Inflammatory macrophage treated with lipopolysaccharide for 4 hours (primary cell): ENCODE data around the gene BCL6B.
"Not testable (repeated sequence)": the region's sequence is repeated elsewhere in the genome, so short reads cannot be mapped to it uniquely, and the experiment has no call there.

Experiments used
- DNase-seq: peaks from one replicate; pipeline ENCODE4 v3.0.0-alpha.2; 2020

Gene BCL6B

DNA sequence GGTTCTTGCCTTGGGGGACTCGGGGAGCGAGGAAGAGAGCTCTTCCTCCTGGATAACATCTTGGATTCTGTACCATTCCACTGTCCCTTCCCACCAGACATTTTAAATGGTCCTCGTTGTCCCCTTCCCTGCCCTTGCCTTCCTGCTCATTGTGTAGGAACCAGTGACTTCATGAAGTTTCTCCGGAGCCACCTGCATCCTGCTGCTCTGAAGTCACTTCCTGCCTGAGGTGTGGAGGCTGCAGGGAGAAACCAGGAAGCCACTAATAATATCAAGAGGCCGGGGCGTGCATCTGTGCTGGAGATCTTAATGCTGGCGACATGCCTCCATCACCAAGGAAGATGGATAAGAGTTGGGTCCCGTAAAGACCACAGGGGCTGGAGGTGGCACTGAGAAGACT is 6.8 kb downstream of the BCL6B start:
- peak; percentile 50 for DNase-seq

DNA sequence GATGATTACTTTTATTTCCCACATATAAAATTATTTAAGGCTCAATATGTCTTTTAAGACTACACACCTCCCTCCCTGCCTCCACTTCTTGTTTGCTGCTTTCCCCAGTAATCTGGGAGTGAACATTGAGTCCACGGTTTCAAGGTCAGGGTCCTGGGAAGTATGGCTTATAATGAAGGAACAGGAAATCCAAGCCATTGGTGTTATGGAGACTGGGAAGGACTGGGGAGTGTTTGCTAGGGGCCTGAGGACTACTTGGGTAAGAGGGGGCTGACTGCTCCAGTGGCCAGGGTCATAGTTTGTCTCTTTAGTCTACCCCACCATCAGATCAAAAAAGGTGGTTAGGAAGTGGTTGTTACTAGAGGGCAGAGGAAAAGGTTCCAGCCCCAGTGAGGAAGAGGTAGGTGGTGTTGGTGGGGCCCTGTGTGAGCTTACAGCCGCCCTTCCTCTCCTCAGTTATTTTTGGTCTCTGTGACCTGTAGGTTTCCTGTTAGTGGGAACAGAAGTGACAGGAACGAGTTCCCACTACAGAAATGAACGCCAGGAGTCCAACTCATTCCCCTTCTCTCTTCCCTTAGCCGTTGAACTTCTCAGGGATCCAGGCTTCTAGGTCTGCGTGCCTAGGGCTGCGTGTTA is 12.2 kb downstream of the BCL6B start:
- no peak for DNase-seq

DNA sequence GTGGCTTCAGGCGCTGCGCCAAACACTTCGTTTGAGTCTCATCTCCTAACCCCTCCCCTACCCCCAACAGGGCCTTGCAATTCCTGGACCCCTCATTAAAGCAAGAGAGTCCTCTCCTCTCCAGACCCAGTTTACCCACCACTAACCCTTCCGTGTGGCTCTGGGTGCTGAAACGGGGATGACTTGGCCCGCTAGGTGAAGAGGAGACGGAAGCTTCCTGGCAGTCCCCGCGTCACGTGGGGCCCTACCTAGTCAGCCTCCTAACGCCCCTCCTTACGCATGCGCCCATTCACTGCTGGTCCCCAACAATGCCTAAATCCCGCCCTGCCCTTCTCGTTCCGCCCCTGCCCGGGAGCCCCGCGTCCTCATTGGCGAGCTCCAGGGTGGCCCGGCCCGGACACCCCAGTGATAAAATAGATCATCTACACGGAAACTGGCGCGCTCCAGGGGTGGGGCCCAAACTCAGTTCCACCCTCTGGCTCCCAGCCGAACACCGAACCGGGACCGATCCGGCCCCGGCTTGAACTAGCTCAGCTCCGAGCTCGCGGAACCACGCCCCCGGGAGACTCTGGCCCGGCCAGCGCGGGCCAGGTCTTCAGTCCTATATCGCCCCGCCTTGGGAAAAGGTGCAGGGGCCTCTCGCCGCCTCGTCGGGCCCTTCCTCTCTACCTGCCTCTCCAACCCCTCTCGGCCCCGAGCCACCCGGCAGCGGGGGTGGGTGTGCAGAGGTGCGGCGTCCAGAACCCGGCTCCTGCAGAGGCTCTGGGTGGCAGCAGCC is 12.9 kb downstream of the BCL6B start, which contains the start of gene SLC16A13:
SLC16A13 (plus strand) TSS at position 425 of the 778 bp plus-strand sequence. CDS start 368 bp downstream, outside the sequence.
- DNase-seq, result peak; percentile 96

DNA sequence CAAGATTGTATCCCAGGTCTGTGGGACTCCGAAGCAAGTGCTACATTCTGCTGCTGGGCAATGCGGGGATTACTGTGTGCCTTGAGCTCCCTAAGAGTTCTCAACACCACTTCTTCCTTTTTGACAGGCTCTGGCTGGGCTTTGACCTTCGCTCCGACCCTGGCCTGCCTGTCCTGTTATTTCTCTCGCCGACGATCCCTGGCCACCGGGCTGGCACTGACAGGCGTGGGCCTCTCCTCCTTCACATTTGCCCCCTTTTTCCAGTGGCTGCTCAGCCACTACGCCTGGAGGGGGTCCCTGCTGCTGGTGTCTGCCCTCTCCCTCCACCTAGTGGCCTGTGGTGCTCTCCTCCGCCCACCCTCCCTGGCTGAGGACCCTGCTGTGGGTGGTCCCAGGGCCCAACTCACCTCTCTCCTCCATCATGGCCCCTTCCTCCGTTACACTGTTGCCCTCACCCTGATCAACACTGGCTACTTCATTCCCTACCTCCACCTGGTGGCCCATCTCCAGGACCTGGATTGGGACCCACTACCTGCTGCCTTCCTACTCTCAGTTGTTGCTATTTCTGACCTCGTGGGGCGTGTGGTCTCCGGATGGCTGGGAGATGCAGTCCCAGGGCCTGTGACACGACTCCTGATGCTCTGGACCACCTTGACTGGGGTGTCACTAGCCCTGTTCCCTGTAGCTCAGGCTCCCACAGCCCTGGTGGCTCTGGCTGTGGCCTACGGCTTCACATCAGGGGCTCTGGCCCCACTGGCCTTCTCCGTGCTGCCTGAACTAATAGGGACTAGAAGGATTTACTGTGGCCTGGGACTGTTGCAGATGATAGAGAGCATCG is 15.4 kb downstream of the BCL6B start:
- no peak for DNase-seq

DNA sequence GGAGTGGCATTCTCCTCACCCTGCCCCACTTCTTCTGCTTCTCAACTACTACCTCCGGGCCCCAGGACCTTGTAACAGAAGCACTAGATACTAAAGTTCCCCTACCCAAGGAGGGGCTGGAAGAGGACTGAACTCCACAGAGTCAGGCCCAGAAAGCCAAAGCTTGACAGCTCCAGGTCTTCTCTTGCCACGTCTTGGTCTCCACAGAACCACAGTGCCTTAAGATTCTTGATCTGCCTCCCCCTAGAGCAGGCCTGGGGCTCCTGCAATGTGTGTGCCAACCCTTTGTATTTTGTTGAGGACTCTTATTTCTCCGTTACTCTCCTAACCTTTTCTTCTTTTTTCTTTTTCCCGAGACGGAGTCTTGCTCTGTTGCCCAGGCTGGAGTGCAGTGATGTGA is 17.0 kb downstream of the BCL6B start:
- no peak for DNase-seq

DNA sequence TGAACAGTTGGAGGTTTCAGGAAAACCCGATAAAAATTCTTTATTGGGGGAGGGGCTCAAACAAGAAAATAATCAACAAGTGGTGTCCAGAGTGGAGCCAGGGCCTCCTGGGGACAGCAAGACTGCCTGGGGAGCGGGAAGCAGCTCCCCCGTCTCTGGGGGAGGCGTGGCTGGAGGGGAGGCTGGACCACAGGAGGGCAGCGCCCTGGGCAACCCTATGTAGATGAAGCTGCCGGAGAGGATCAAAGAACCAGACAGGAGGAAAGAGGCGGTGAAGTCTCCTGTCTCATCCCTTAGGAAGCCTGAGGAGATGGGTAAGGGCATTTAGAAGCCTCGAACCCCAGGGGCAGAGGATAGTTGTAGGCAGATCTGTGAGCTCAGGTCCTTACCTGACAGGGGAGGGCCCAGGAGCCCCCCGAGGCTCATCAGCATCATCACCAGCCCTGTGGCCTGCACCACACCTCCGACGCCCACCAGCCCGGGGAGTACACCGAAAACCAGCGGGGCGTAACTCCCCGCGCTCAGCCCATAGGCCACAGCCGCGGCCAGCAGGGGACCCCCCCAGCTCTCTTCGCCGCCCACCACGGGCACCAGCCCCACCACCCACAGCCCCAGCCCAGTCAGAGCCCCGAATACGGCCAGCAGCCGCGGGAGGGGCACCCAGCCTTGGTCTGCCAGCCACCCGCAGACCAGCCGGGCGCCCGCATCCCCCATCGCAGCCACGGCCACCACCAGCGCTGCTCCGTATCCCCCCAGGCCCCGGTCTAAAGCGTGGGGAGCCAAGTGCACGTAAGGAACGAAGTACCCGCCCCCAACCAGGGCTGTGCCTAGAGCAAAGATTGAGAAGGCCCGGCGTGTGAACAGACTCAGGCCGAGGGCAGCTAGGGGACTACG is 19.0 kb downstream of the BCL6B start:
- DNase-seq, result no peak

DNA sequence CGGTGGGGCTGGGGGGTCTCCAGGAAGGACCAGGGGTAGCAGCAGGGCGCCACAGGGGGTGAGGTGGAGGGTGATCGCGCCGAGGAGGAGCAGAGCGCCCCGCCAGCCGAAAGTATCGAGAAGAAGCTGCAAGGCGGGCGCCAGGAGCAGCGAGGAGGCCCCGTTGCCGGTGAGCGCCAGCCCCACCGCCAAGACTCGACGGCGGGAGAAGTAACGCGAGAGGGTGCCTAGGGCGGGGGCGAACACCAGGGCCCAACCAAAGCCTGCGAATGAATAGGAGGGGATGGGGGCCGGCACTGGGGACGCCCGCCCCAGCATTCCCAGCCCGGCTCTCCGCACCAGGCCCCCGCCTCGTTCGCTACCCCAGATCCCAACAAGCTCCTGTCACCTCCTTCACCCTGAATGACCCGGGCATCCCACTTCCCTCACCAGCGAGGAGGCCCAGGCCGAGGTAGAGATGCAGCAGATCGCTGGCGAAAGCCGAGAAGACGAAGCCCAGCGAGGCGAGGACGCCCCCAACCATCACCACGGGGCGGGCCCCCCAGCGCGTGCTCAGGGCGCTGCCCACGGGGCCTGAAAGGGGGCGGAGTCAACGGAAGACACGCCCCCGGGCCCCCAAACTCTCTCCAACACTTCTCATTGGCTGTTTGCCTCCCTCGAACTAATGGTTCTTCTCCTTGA is 19.8 kb downstream of the BCL6B start:
- no peak for DNase-seq

DNA sequence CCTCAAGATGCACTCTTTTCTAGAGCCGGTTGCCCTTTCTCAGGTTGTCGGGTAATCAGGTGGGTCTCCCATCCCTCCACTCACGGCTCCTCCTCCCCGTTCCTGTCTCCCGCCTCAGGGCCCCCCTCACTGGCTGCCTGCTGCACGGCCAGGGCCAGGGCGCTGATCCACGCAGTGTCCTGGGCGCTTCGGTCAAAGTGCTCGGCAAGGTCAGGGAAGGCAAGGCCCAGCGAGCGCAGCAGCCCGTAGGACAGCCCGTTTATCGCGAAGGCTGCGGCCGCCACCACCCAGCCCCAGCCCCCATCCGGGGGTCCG is 20.3 kb downstream of the BCL6B start:
- DNase-seq, result no peak

DNA sequence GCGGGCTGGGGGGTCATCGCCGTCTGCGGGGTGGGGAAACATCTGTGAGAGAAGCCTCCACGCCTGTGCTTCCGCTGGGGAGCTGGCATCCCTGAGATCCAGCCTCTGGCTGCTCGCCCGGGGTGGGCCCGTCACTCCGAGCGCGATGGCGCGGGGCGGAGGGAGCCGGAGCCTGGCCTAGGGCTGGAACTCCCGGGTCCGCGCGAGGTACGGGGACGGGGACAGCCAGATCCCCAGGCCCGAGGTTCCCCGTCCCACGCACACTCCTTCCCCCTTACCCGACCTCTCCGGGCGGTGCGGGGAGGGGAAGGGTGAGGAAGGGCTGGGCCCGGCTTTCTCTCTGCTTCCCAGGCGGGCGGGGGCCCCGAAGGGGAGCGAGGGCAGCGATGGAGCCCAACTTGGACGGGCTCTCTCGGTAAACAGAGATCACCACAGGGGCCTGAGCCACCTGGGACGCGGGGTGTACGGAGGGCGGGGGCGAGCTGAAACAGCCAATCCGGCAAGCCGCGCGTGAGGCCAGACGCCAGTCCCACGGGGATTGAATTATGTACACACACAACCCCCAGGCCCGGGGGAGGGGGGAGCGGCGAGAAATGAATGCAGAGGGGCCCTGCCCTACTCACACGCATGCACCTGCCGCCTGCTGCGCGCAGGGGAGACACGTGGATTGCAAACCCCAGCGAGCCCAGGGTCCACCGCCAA is 20.8 kb downstream of the BCL6B start, which contains the start of gene SLC16A11:
SLC16A11 (minus strand) TSS at position 596 of the 702 bp plus-strand sequence; CDS start at position 17, 579 bp downstream.
- no peak for DNase-seq

DNA sequence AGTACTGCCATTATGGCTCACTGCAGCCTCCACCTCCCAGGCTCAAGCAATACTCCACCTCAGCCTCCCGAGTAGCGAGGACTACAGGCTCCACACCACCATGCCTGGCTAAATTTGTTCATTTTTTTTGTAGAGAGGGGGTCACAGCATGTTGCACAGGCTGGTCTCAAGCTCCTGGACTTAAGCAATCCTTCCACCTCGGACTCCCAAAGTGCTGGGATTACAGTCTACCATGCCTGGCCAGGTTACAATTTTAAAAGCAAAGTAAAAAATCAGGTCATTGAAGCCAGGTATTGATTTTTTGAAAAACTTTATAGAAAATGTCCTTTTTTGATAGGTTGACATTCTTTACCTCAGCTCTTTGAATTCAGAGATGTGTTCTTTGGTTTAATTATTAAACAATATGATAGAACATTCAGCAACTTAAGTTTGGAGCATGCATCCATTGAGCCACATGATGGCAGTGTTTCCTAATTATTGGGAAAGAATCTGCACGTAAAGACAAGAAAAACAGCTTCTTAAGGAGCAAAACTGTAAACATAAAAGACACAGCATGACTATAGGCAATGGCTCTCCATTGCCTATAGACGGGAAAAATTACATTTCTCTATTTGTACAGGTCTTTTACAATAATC is 22.8 kb downstream of the BCL6B start:
- peak; percentile 74 for DNase-seq

DNA sequence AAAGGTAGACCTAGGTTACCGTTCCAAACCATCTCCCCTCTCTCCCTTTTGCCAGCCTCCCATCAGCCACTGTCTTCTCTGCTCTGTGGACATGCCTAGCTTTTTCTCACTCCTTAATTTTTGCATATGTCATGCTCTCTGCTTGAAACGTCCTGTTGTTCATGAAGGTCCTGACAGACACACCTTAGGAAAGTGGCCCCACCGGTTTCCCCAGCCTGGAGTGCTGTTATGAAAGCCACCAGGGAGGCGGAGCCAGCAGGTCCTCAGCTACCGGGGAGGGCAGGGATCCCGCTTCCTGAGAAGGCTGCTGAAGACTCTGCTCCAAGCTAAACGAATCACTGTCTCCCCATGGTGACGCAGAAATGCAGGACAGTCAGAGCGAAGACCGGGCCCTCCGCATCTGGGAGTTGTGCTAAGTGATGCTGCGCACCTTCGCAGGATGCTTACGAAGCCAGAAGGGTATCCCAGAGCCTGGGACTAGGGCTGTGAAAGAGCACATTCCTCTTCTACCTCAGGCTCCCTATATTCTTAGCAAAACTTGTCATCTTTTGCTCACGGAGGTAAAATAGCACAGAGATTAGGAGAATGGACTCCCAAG is 23.4 kb downstream of the BCL6B start:
- no peak for DNase-seq

DNA sequence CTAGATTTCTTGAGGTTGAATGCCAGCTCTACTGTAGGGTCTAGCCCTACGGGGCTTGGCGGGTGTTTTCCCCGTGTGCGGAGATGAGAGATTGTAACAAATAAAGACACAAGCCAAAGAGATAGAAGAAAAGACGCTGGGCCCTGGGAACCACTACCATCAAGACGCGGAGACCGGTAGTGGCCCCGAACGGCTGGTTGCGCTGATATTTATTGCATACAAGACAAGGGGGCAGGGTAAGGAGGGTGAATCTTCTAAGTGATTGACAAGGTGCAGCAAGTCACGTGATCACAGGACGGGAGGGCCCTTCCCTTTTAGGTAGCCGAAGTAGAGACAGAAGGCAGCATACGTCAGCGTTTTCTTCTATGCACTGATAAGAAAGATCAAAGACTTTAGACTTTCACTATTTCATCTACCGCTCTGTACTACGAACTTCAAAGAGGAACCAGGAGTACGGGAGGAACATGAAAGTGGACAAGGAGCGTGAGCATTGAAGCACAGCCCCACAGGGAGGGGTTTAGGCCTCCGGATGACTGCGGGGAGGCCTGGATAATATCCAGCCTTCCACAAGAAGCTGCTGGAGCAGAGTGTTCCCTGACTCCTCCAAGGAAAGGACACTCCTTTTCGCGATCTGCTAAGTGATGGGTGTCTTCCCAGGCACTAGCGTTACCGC is 24.0 kb downstream of the BCL6B start:
- DNase-seq, result peak; percentile 15

DNA sequence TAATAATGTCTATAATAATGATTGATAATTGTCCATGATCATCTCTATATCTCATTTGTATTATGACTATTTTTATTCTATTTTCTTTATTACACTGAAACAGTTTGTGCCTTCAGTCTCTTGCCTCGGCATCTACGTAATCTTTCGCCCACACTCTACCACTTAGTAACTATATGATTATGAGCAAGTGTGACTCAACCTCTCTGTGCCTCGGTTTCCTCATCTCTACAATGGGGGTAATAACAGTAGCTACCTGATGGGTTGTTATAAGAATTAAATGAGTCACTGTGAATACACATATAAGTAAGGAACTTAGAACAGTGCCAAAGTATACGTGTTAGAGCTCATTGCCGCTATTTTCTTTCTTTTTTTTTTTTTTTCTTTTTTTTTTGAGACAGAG is 24.7 kb downstream of the BCL6B start:
- DNase-seq, result no peak

DNA sequence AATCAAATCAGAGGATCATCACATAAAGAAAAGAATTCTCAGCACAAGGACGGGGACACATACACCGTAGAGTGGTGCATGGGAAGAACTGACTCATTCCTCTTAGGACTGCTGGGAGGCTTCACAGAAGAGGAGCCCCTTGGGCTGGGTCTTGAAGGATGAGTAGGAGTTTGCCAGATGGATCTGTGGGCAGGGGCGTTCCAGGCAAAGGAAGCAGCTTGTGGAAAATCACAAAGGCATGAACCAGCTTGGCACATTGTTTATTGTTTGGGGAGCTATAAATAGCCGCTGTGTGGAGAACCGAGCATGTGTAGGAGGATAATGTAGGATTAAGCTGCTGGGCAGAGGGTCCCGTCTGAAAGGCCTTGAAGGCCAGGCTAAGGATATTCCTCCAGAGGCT is 26.1 kb downstream of the BCL6B start:
- no peak for DNase-seq

DNA sequence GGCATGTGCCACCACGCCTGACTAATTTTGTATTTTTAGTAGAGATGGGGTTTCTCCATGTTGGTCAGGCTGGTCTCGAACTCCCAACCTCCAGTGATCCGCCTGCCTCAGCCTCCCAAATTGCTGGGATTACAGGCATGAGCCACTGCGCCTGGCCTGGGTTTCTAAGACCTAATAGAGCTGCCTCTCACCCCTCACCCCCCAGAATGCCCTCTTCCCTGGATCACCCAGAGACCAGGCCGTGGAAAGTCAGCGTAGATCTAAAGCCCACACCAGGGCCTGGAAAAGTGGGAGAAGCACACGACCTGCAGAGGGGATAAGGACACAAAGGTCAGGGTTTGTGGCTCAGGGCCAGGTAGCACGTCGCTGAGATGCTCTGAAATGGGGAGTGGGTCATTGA is 27.7 kb downstream of the BCL6B start:
- DNase-seq, result not testable (repeated sequence)

DNA sequence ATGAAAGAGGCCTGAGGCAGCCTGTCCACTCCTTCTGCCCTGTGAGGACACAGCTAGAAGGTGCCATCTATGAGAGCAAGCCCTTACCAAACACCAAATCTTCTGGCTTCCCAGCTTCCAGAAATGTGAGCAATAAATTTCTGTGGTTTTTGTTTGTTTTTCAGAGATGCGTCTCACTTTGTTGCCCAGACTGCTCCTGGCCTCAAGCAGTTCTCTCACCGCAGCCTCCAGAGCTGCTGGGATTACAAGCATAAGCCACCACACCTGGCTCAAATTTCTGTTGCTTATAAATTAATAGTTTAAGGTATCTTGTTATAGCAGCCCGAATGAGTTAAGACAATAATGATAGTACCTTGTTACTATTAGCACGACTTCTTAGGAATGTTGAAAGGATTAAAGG is 33.5 kb downstream of the BCL6B start:
- no peak for DNase-seq

DNA sequence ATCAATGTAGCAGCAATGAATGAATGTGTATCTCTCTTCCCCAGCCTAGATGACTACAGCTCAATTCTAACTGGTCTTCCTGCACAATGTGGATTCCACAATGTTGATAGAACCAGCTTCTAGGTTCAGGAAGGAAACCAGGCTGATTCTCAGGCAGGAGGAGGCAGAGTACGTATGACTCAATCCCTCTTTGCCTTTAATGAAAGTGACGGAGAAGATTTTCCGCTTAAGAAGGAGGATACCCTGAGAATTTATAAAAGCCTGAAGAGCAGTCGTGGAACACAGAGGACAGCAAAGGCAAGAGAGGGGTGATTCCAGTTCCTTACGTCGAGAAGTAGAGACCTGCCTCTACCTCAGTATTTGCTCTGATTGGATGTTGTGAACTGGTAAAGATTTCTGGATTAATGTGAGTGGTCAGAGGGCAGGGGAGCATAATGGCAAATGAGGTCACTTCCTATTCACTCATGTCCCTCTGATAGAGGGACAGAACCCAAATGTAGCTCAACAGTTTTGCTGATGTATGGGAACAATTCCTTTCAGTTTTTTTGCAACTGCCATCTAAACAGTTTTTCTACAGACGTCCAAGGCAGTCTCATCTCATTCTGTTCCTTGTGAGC is 36.1 kb downstream of the BCL6B start:
- DNase-seq, result peak; percentile 23

DNA sequence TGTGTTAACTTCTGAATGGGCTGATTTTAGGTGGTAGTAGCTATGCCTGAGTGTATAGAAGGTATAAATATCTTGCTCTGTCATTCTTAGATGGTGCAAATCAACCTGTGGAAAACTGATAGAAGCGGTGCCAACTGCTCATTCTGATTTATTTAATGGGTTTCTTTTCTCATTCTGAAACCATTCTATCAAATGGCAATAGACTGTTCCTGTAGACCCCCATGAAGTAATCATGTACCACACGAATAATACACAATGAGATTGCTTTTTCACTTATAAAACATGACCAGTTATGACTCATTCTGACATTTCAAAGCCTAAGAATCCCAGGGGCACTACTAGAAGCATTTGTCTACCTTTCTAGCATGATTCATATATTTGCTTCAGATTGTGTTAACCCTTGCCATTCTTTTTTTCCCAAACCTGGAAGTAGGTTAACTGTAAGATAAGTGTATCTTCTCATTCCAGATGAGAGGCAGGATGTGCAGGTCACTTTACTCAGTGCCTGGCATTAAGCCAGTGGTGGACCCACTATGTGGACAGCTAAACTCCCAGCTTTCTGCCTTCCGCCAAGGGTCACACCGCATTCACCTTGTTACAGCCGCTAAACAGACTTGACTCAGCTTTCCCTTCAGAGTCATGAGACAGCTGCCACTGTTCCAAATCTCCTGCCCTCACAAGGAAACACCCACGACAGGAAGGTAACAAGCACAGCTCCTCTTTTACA is 37.5 kb downstream of the BCL6B start:
- peak; percentile 25 for DNase-seq
